ENCODE data around the gene NPFFR1. TPM values are rescaled to one million over a fixed set of nuclear protein-coding genes. Genes with fewer than 3 reads are reported as not detected.

NPFFR1 gene
- total RNA-seq, 4 donors from 2014 or later = 0.03 TPM; not detected in 3

GRCh38 chr10:70311698-70312097 is 27.9 kb upstream of the NPFFR1 start:
- H3K36me3 ChIP-seq = no peaks in the 10 kb centered on the region
- intact Hi-C loops (cut with DNase I; ENCODE audit: low total_unique reads) = no loop called here
- no peaks in the 10 kb centered on the region for H3K27me3 ChIP-seq
- no peak for TF ChIP-seq CTCF (IDR thresholded peaks at IDR 0.05 in 4 of 5, conservative IDR thresholded peaks at IDR 0.05 in 1 of 5)
- no peak for TF ChIP-seq POLR2A (IDR thresholded peaks at IDR 0.05)
- H3K9me3 ChIP-seq = no peaks in the 10 kb centered on the region
- DNase-seq = no peak
- ATAC-seq = no peak
- in situ Hi-C loops (cut with MboI; ENCODE audit: low sequenced_read_pairs in 4 of 4) = no loop called here
- H3K4me3 ChIP-seq = no peak overlapping the region
- no peak overlapping the region for H3K27ac ChIP-seq
- H3K4me1 ChIP-seq = peaks cover 0 to 4% of the 10 kb centered on the region in 2 donors

DNA sequence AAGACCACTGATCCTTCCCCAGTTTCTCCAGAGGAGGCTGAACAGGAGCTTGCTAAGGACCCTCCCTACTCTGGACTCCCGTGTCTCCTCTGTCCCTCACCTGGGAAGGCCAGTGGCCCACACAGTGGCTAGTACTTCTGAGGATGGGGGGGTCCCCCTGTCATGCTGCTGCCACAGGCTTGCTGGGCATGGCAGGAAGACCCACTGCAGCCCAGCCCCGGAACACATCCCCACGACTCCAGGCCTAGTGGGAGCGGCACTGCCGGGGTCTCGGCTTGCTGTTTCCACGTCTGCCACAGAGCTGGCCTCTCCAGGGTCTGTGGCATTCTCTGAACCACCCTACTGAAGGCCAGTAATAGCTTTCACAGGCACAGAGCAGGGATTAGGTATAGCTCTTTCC is 25.9 kb upstream of the NPFFR1 start:
- no peak for ATAC-seq
- Histone ChIP-seq H3K9me3 (no peaks in the 10 kb centered on the region), H3K36me3 (no peaks in the 10 kb centered on the region), H3K27me3 (no peaks in the 10 kb centered on the region), H3K27ac (no peak overlapping the region), H3K4me3 (no peak overlapping the region), H3K4me1 (no peaks in the 10 kb centered on the region)
- intact Hi-C loops (cut with DNase I; ENCODE audit: low total_unique reads) (no loop called here), in situ Hi-C loops (cut with MboI; ENCODE audit: low sequenced_read_pairs in 4 of 4) (no loop called here)
- TF ChIP-seq CTCF (IDR thresholded peaks at IDR 0.05 in 4 of 5, conservative IDR thresholded peaks at IDR 0.05 in 1 of 5) (no peak), POLR2A (IDR thresholded peaks at IDR 0.05) (no peak)
- peak in 1 of 2 donors; percentile 8 for DNase-seq

- Histone ChIP-seq H3K4me3 (no peak overlapping the region), H3K27me3 (no peaks in the 10 kb centered on the region), H3K9me3 (no peaks in the 10 kb centered on the region), H3K36me3 (no peaks in the 10 kb centered on the region), H3K4me1 (no peaks in the 10 kb centered on the region), H3K27ac (no peak overlapping the region)
- ATAC-seq (no peak), DNase-seq (peak in 1 of 2 donors; percentile 9)
- intact Hi-C loops (cut with DNase I; ENCODE audit: low total_unique reads) (no loop called here), in situ Hi-C loops (cut with MboI; ENCODE audit: low sequenced_read_pairs in 4 of 4) (no loop called here)
- no peak for TF ChIP-seq CTCF (IDR thresholded peaks at IDR 0.05 in 4 of 5, conservative IDR thresholded peaks at IDR 0.05 in 1 of 5)
- no peak for TF ChIP-seq POLR2A (IDR thresholded peaks at IDR 0.05)
Measured at GRCh38 chr10:70308121-70309060, 24.6 kb upstream of the NPFFR1 start.

DNA sequence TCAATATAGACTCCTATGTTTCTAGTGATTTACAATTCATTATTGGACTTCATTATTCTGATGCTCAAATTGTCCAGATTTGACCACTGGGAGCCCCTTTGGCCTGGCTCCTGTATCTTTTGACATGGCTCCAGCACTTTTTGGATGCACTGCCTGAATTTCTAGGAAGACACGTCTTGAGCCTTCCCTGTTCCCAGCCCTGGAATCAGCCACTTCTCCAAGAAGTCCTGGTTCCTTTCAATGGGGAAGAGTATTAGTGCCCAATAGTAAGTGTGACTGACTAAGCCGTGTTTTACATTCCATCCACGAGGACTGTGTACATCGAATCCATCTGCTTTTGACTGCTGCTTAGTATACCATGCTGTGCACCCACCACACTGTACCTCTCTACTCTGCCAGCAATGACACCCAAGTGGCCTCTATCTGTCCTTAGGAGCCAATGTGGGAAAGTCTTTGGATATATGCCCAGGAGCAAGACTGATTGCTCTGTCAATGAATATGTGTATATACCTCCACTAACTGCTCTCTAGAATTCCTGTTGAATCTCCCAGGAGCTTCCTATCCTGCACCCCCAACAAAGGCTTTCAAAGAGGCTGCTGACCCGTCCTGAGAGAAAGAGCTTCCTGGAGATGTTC is 23.2 kb upstream of the NPFFR1 start:
- H3K36me3 ChIP-seq = no peaks in the 10 kb centered on the region
- H3K4me1 ChIP-seq = no peaks in the 10 kb centered on the region
- DNase-seq (no peak), ATAC-seq (no peak)
- no peak overlapping the region for H3K27ac ChIP-seq
- H3K27me3 ChIP-seq = no peaks in the 10 kb centered on the region
- TF ChIP-seq CTCF (IDR thresholded peaks at IDR 0.05 in 4 of 5, conservative IDR thresholded peaks at IDR 0.05 in 1 of 5) = no peak
- no peak for TF ChIP-seq POLR2A (IDR thresholded peaks at IDR 0.05)
- H3K4me3 ChIP-seq = no peak overlapping the region
- in situ Hi-C loops (cut with MboI; ENCODE audit: low sequenced_read_pairs in 4 of 4) = no loop called here
- intact Hi-C loops (cut with DNase I; ENCODE audit: low total_unique reads) = no loop called here
- H3K9me3 ChIP-seq = no peaks in the 10 kb centered on the region
